Skin of body (tissue), 2 donors: ENCODE measurements around the gene JSRP1. TPM values are rescaled to one million over a fixed set of nuclear protein-coding genes. Genes with fewer than 3 reads are reported as not detected.

Source experiments
- DNase-seq: peaks from one replicate; lab custom pipeline; 2025; lab: John Stamatoyannopoulos, UW
- total RNA-seq: library from RNA; depleted of rRNA; stranded (reverse); fragments of >200 nt; gene quantifications from one replicate; pipeline ENCODE4 v1.2.3, GENCODE V29; 2014

JSRP1 gene
- 4.5 TPM for total RNA-seq

- no peak for DNase-seq
Observed at GRCh38 chr19:2255982-2256685, at the start of gene JSRP1. JSRP1 (minus strand) TSS chr19:2256417; CDS start chr19:2255314, 1,103 bp downstream.

GRCh38 chr19:2305452-2306280 is 49.4 kb upstream of the JSRP1 start:
- DNase-seq: no peak

GRCh38 chr19:2303211-2303798 is 47.1 kb upstream of the JSRP1 start:
- no peak for DNase-seq

GRCh38 chr19:2302319-2303210 is 46.3 kb upstream of the JSRP1 start:
- DNase-seq: no peak

- no peak for DNase-seq
Observed at GRCh38 chr19:2300533-2300932, 44.3 kb upstream of the JSRP1 start.

GRCh38 chr19:2296141-2296540 is 39.9 kb upstream of the JSRP1 start:
- DNase-seq: no peak

- no peak for DNase-seq
Observed at GRCh38 chr19:2294687-2295335, 38.6 kb upstream of the JSRP1 start.

- no peak for DNase-seq
Observed at GRCh38 chr19:2291185-2291751, 35.1 kb upstream of the JSRP1 start.

GRCh38 chr19:2290441-2291184 is 34.4 kb upstream of the JSRP1 start:
- no peak for DNase-seq

- DNase-seq: no peak
Observed at GRCh38 chr19:2289714-2290435, 33.7 kb upstream of the JSRP1 start.

- DNase-seq: no peak
Observed at GRCh38 chr19:2288818-2289713, 32.8 kb upstream of the JSRP1 start.

- no peak for DNase-seq
Observed at GRCh38 chr19:2288338-2288817, 32.2 kb upstream of the JSRP1 start.

GRCh38 chr19:2287585-2288337 is 31.5 kb upstream of the JSRP1 start:
- DNase-seq: no peak

- DNase-seq: no peak
Observed at GRCh38 chr19:2286402-2287140, 30.4 kb upstream of the JSRP1 start.

- no peak for DNase-seq
Observed at GRCh38 chr19:2283835-2284507, 27.8 kb upstream of the JSRP1 start.

- no peak for DNase-seq
Observed at GRCh38 chr19:2282862-2283237, 26.6 kb upstream of the JSRP1 start.
